GM19328 (cell line): ENCODE results near the gene KLF7.
A peak's percentile ranks its signal among the peaks of the same experiment; 100 is the strongest.

Source experiments
- ATAC-seq: cut with Tn5 transposase; IDR thresholded peaks from one replicate; pipeline ENCODE4 v1.9.1; 2021; ENCODE audit warnings: mild to moderate bottlenecking, moderate library complexity; ENCODE audit not compliant: unreplicated experiment

KLF7 gene

GRCh38 chr2:207167099-207167923 lies 1.6 kb upstream of the KLF7 start:
- no peak for ATAC-seq

- ATAC-seq = peak; percentile 48
Measured at GRCh38 chr2:207166349-207167098, 776 bp upstream of the KLF7 start.

- ATAC-seq = peak; percentile 96
Measured at GRCh38 chr2:207166039-207166348, 246 bp upstream of the KLF7 start.

GRCh38 chr2:207164006-207164831 lies 1.5 kb downstream of the KLF7 start:
- ATAC-seq = no peak

GRCh38 chr2:207163756-207164005 lies 2.1 kb downstream of the KLF7 start:
- no peak for ATAC-seq

- no peak for ATAC-seq
Measured at GRCh38 chr2:207163053-207163755, 2.5 kb downstream of the KLF7 start.

- ATAC-seq = no peak
Measured at GRCh38 chr2:207162316-207162715, 3.4 kb downstream of the KLF7 start.

GRCh38 chr2:207161247-207162123 lies 4.3 kb downstream of the KLF7 start:
- no peak for ATAC-seq

GRCh38 chr2:207160115-207160514 lies 5.6 kb downstream of the KLF7 start:
- ATAC-seq = no peak

GRCh38 chr2:207159002-207159401 lies 6.7 kb downstream of the KLF7 start:
- no peak for ATAC-seq

GRCh38 chr2:207157731-207158130 lies 8.0 kb downstream of the KLF7 start:
- ATAC-seq = no peak

- no peak for ATAC-seq
Measured at GRCh38 chr2:207157162-207157481, 8.6 kb downstream of the KLF7 start.

- ATAC-seq = no peak
Measured at GRCh38 chr2:207156451-207157161, 9.1 kb downstream of the KLF7 start.

GRCh38 chr2:207155516-207156444 lies 10.0 kb downstream of the KLF7 start:
- ATAC-seq = no peak

- ATAC-seq = no peak
Measured at GRCh38 chr2:207154556-207155510, 10.9 kb downstream of the KLF7 start.

GRCh38 chr2:207153266-207153975 lies 12.3 kb downstream of the KLF7 start:
- ATAC-seq = no peak

- ATAC-seq = no peak
Measured at GRCh38 chr2:207151048-207151447, 14.7 kb downstream of the KLF7 start.
